Measurements from ENCODE around the gene HOXC10.

Gene HOXC10

DNA sequence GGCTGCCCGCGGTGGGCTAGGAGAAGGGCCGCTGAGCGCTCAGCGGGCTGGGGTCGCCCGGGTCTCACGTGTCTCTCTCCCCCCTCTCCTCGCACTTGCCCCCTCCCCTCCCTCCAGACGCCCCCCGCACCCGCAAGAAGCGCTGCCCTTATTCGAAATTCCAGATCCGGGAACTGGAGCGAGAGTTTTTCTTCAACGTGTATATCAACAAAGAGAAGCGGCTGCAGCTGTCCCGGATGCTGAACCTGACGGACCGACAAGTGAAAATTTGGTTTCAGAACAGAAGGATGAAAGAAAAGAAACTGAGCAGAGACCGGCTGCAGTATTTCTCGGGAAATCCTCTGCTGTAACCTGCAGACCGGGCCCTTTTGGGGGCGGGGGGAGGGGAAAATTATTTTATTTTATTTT, 9.9 kb upstream of the HOXC10 start:
- TF ChIP-seq POLR2A (IDR thresholded peaks at IDR 0.05; ENCODE audit: low read depth, low read length), result no peak
- FAIRE-seq (no peak), DNase-seq (ENCODE audit: insufficient read length, low spot score) (no peak)

DNA sequence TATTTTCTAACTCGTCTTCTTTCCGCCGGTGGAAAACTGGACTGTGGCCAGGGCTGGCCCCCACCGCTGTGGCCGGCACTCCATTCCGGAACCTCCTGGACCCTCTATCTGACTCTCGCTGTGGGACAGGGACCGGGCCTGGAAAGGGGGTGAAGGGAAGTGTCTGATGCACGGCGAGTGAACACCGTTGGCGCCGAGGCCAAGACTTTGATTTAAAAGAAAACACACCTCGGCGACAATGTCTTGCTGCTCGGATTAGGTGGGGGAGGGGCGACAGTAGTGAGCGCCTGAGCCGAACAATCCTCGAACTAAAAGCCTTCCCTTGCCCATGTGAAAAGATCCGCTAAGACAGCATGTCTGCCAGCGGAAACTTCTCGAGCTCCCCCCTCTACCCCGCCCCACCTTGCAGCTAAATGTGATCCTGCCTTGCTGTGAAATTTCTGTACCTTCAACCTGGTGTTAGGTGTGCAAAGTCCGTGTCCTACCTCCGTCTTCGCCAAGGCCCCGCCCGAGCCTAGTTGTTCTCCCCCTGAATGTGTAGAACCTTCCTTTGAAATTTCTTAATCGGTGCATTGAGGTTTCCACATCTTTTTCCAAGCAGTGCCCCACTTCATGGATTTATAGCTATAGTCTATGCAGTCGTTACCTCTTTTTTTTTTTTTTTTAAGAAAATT, 9.3 kb upstream of the HOXC10 start:
- DNase-seq (ENCODE audit: insufficient read length, low spot score) (no peak), FAIRE-seq (no peak)
- TF ChIP-seq POLR2A (IDR thresholded peaks at IDR 0.05; ENCODE audit: low read depth, low read length), result no peak

GRCh38 chr12:53976172-53976822, 8.6 kb upstream of the HOXC10 start:
- TF ChIP-seq POLR2A (IDR thresholded peaks at IDR 0.05; ENCODE audit: low read depth, low read length), result no peak
- no peak for DNase-seq (ENCODE audit: insufficient read length, low spot score)
- FAIRE-seq, result no peak

- TF ChIP-seq POLR2A (IDR thresholded peaks at IDR 0.05; ENCODE audit: low read depth, low read length), result no peak
- FAIRE-seq, result no peak
- no peak for DNase-seq (ENCODE audit: insufficient read length, low spot score)
Measured at GRCh38 chr12:53976823-53977595, 7.9 kb upstream of the HOXC10 start.

DNA sequence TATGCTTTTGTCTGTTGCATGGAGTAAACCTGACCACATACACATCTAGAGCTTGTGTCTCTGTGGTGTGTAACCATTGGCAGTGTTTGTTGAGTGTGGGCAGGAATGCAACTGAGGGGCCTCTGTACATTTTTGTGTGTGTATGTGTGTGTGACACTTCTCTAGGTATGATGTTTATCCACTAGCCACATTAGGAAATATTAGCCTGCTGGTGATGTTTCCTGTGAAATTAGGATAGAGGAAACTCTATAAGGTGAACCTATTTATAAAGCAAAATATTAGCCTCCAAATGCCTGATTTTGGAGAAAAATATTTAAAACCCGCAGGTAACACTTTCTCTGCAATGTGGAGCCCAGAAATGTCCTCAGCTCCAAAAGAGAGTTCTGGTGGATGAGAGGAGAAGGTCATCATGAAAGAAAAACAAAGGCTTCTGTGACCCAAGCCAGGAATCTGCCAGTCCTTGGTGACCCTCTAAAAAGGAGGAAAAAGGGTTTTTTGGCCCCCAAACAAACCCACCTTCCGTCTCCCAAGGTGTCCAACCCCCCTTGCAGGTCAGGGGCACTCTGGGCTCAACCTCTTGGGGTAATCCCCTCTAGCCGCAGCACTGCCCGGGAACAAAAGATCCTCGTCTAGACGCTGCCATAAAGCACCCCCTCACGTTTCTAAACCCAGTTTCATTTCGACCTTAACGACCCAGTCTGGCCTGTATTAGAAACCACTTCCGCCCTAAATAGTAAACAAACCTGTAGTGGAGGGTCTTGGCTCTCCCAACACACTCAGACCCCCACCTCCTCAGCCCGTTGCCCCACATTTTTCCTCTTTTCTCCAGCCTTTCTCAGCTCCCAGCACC, 7.1 kb upstream of the HOXC10 start:
- FAIRE-seq (no peak), DNase-seq (ENCODE audit: insufficient read length, low spot score) (no peak)
- TF ChIP-seq POLR2A (IDR thresholded peaks at IDR 0.05; ENCODE audit: low read depth, low read length), result no peak

DNA sequence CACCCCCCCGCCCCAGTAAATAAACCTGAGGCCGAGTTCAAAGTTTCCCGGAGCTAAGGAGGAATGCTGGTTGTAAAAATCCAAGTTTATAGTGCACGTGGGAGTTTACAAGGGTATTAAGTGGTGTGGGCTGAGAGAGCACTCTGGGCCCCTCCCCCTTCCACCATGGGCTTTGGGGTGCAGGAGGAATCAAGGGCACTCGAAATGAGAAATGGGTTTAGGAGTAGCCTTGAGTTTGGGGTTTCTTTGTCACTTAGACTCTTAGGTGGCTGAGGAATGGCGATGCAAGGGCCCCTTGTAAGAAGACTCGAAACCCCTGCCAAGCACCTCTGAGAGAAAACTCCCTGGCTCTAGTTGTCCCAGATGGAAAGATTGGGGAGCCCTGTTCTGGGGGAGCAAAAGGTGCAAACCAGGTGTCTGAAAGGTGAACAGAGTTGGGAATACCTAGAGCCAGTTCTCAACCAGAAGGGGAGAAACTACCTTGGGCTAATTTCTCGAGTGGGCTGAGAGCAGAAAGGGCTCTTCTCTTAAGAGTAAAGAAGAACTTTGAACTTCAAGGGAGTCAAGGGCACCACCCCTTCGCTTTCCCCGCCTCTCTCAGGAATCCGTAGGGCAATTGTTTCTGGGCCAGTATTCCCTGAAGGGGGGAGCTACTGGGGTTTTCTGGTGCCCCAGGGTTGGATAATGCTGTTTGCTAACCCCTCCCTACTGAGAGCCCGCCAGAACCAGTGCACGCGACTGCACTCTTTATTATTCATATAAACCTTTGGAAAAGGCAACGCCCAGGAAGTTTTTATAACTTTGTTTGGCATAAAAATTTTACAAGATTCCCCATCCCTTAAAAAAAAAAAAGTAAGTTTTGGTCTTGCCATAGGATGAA, 6.2 kb upstream of the HOXC10 start:
- FAIRE-seq (no peak), DNase-seq (ENCODE audit: insufficient read length, low spot score) (no peak)
- TF ChIP-seq POLR2A (IDR thresholded peaks at IDR 0.05; ENCODE audit: low read depth, low read length), result no peak

GRCh38 chr12:53980104-53980801, 4.7 kb upstream of the HOXC10 start:
- FAIRE-seq, result no peak
- no peak for DNase-seq (ENCODE audit: insufficient read length, low spot score)
- no peak for TF ChIP-seq POLR2A (IDR thresholded peaks at IDR 0.05; ENCODE audit: low read depth, low read length)

DNA sequence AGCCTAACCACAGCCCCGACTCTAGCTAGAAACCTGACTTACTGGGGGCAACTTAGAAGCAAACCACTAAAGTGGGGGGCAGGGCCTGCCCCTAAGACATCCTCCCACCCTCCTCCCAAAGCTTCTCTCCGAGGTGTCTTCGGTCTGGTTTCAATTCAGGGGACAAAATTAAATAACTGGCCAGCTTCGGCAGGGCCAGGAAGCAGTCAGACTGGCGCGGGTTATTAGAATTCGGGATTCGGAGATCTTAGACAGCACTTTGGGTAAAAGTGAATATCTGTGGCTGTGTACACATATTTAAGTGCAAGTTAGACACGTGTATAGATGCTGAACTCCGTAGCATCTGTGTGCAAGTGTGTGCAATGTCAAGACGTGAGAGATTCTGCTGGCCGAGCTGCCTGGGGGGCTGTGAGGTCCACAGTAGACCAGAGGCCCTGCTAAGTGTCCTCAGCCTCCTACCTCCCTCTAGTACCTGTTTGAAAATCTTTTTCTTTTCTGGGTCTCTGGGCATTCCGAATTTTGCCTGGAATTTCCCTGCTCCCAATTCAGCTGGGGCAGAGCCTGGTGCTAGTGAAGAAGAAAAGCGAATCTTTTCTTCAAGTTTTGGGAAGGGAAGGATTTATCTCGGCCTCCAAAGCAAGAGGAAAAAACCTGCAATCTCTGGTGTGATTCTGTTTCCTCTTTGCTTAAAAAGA, 4.0 kb upstream of the HOXC10 start:
- no peak for FAIRE-seq
- no peak for DNase-seq (ENCODE audit: insufficient read length, low spot score)
- no peak for TF ChIP-seq POLR2A (IDR thresholded peaks at IDR 0.05; ENCODE audit: low read depth, low read length)

DNA sequence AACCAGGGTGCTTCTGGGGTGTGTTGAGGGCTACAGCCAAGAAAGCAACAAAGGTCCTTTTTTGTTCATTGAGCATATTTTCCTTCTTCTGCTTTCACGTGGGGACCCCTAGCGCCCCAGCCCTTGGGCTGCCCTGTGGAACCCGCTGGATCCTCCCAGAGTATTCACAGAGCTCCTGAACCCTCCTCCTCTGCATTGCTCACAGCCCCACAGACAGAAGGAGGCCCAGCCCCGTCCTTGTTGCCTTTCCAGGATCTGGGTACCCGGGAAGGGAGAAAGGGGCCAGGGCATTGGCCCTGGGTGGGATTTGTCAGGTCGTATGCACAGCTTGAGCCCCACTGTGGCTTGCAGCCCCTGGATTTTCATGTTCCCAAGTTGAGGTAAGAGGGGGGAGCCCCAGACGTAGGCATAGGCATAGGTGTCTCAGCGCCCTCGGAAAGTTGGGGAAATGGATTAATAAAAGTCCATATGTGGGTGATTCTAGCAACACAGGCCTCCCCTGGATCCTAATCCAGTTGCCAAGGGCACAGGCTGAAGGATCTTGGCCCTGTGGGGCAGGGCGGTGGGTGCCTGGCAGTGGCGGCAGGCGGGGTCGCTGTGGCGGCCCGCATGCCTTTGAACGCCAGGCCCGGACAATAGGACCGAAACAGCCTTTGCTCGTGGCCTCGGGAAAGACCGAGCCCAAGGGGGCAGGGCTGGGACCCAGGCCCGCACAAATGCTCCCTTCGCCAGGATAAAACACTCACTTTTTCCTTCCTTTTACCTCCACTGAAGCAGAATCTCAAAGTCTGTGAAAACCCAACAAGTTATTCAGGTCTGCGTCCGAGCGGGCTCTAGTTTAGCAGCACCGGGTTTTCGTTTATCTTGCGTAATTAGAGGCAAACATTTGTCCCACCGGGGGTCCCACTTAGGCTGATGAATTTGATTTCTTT, 3.0 kb upstream of the HOXC10 start:
- FAIRE-seq, result no peak
- no peak for TF ChIP-seq POLR2A (IDR thresholded peaks at IDR 0.05; ENCODE audit: low read depth, low read length)
- DNase-seq (ENCODE audit: insufficient read length, low spot score), result no peak

- FAIRE-seq, result no peak
- DNase-seq (ENCODE audit: insufficient read length, low spot score), result no peak
- no peak for TF ChIP-seq POLR2A (IDR thresholded peaks at IDR 0.05; ENCODE audit: low read depth, low read length)
Measured at GRCh38 chr12:53982648-53983567, 2.0 kb upstream of the HOXC10 start.

Data from H54 (cell line).